Measurements from ENCODE around the gene NUDT16L1. TPM values are rescaled to one million over a fixed set of nuclear protein-coding genes. Genes with fewer than 3 reads are reported as not detected.

The NUDT16L1 gene
- total and polyA plus RNA-seq, 2 of the 13 experiments (the other 11 are each of a cell fraction or from before 2014, with no cell fraction given) = 28.0 to 40.5 TPM

DNA sequence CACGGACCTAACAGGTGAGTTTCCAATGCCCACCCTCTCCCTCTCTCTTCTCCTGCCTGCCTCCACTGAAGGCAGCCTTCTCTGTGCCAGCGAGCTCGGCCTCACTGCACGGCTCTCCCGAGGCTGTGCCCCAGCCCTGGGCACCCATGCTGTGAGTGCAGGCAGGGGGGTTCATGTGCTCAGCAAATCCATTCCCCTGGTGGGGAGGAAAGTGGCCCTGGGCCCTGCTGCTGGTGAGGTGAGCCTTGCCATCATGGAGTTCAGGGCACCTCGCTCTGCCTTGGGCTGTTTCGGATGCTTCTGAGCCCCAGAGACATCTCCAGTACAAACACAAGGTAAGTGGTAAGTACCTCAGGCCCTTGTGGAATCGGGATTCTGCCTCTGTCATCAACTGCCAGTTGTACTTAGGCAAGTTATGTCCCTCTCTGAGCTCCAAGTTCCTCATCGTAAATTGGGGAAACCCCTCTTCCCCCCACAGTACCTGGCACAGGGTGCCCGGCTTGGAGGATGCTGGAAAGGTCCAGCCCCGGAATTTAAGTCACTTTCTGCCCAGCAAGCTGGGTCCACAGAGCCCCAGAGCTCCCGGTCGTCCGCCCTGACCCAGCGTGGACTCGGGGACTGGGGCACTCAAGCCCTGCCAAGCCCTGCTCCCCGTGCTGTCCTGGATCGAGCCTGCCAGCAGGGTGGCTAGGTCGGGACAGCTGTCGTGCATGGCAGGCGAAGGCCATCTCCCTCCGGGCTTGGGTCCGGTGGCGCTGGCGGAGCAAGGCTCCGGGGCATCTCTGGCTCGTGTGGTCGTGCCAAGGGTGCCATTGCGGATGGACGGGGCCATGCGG is 684 bp upstream of the NUDT16L1 start (continued):
- TF ChIP-seq, protein P1, sequence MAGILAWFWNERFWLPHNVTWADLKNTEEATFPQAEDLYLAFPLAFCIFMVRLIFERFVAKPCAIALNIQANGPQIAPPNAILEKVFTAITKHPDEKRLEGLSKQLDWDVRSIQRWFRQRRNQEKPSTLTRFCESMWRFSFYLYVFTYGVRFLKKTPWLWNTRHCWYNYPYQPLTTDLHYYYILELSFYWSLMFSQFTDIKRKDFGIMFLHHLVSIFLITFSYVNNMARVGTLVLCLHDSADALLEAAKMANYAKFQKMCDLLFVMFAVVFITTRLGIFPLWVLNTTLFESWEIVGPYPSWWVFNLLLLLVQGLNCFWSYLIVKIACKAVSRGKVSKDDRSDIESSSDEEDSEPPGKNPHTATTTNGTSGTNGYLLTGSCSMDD (CRISPR knock-in tag; IDR thresholded peaks at IDR 0.05) = 0 out of 2 replicates have a peak, but pooled peaks have one; percentile 12
- TF ChIP-seq RBM22 (optimal IDR thresholded peaks at IDR 0.05; ENCODE audit: low read length) = no peak
- no peak for TF ChIP-seq SOX5 (CRISPR knock-in tag; IDR thresholded peaks at IDR 0.05; ENCODE audit: borderline replicate concordance)
- TF ChIP-seq, protein P2, sequence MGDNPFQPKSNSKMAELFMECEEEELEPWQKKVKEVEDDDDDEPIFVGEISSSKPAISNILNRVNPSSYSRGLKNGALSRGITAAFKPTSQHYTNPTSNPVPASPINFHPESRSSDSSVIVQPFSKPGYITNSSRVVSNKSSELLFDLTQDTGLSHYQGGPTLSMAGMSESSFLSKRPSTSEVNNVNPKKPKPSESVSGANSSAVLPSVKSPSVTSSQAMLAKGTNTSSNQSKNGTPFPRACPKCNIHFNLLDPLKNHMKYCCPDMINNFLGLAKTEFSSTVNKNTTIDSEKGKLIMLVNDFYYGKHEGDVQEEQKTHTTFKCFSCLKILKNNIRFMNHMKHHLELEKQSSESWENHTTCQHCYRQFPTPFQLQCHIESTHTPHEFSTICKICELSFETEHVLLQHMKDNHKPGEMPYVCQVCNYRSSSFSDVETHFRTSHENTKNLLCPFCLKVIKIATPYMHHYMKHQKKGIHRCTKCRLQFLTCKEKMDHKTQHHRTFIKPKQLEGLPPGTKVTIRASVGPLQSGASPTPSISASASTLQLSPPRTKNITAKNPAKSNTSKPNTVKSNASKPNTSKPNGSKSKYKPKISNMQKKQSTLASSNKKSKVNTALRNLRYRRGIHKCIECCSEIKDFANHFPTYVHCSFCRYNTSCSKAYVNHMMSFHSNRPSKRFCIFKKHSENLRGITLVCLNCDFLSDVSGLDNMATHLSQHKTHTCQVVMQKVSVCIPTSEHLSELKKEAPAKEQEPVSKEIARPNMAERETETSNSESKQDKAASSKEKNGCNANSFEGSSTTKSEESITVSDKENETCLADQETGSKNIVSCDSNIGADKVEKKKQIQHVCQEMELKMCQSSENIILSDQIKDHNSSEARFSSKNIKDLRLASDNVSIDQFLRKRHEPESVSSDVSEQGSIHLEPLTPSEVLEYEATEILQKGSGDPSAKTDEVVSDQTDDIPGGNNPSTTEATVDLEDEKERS (CRISPR knock-in tag; IDR thresholded peaks at IDR 0.05) = no peak
- TF ChIP-seq SALL1 (CRISPR knock-in tag; IDR thresholded peaks at IDR 0.05) = no peak; the same call in 1 of the 2 replicates
- TF ChIP-seq ZBED4 (CRISPR knock-in tag; IDR thresholded peaks at IDR 0.05; ENCODE audit: borderline replicate concordance) = no peak
- TF ChIP-seq ZC3H4 (CRISPR knock-in tag; IDR thresholded peaks at IDR 0.05; ENCODE audit: borderline replicate concordance) = no peak
- TF ChIP-seq ZFP36L2 (CRISPR knock-in tag; IDR thresholded peaks at IDR 0.05) = no peak
- no peak for TF ChIP-seq FLYWCH1 (CRISPR knock-in tag; IDR thresholded peaks at IDR 0.05)
- TF ChIP-seq NFIB (CRISPR knock-in tag; IDR thresholded peaks at IDR 0.05; ENCODE audit: borderline replicate concordance) = no peak
- no peak for TF ChIP-seq CCAR2 (optimal IDR thresholded peaks at IDR 0.05; ENCODE audit: low read depth, low read length)
- no peak for TF ChIP-seq ZNF891 (CRISPR knock-in tag; IDR thresholded peaks at IDR 0.05)
- TF ChIP-seq NFAT5 (CRISPR knock-in tag; IDR thresholded peaks at IDR 0.05) = no peak
- no peak for TF ChIP-seq ZBTB21 (CRISPR knock-in tag; IDR thresholded peaks at IDR 0.05)
- TF ChIP-seq YEATS4 (CRISPR knock-in tag; IDR thresholded peaks at IDR 0.05; ENCODE audit: borderline replicate concordance) = no peak

Data from HepG2 (cell line).